ENCODE data around the gene KCNK13. TPM values are rescaled to one million over a fixed set of nuclear protein-coding genes. Genes with fewer than 3 reads are reported as not detected.

KCNK13 gene
- total and polyA plus RNA-seq, 2 of the 4 experiments (the other 2 are of a cell fraction) = not detected

DNA sequence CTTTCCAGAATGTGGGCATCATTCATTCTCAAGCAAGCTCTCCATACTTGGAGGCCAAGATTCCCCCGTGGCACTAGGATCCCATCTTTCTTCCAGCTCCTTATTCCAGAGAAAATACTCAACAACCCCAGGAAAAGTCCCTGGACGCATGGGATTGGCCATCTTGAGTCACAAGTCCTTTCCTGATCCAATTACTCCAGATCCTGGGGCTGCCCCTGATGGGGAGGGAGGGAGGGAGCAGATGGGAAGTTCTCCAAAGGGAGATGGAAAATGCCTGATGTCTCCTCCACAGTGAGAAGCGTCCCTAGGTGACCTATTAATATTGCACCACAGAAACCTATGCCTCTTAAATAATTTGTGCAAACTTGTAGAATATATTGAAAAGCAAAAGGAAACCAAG, 12.4 kb upstream of the KCNK13 start:
- Histone ChIP-seq H3K79me1 (ENCODE audit: low read depth in 1 of 2, low read length in 2 of 2) (no peaks in the 10 kb centered on the region), H3K14ac (replicated peaks; ENCODE audit: low read depth, low read length) (no peak overlapping the region), H3K36me3 (ENCODE audit: control insufficient read depth, insufficient read depth, low read length) (peaks cover 4% of the 10 kb centered on the region; the same call in 1 of the 2 replicates), H3K18ac (ENCODE audit: low read depth, low read length) (no peak overlapping the region), H2AK9ac (replicated peaks; ENCODE audit: low read depth, low read length, poor library complexity) (no peak overlapping the region), H3K56ac (ENCODE audit: extremely low read depth, insufficient read depth, low read length) (no peak overlapping the region), H2AFZ (replicated peaks; ENCODE audit: low read length, poor library complexity) (no peak overlapping the region), H3K4ac (ENCODE audit: low read depth, low read length) (no peak overlapping the region), H3K4me2 (ENCODE audit: low read depth, low read length) (no peak overlapping the region), H3K4me3 (ENCODE audit: insufficient read depth, low read depth, low read length) (no peak overlapping the region), H2BK20ac (ENCODE audit: low read depth, low read length) (no peak overlapping the region), H4K8ac (ENCODE audit: low read depth in 2 of 2, low read length in 2 of 2) (no peak overlapping the region), H3K4me1 (ENCODE audit: control insufficient read depth, insufficient read depth, low read length) (0 out of 2 replicates have a peak, but pooled peaks cover 2% of the 10 kb centered on the region), H3K9me3 (ENCODE audit: control insufficient read depth, insufficient read depth, low read length) (no peaks in the 10 kb centered on the region), H2BK15ac (ENCODE audit: low read depth, low read length) (no peak overlapping the region), H3K27me3 (ENCODE audit: control insufficient read depth, insufficient read depth, low read length) (no peaks in the 10 kb centered on the region), H3K23ac (ENCODE audit: low read depth, low read length) (no peak overlapping the region), H2AK5ac (ENCODE audit: low read depth, low read length) (no peak overlapping the region), H2BK120ac (ENCODE audit: low read depth, low read length) (no peak overlapping the region), H3K27ac (ENCODE audit: insufficient read depth, low read length) (no peak overlapping the region), H2BK5ac (ENCODE audit: low read depth, low read length, poor library complexity, severe bottlenecking) (no peak overlapping the region), H4K5ac (ENCODE audit: low read depth, low read length) (no peak overlapping the region), H4K20me1 (ENCODE audit: insufficient read depth, low read length) (no peaks in the 10 kb centered on the region), H4K91ac (ENCODE audit: insufficient read depth, low read depth, low read length) (no peak overlapping the region), H3K9ac (ENCODE audit: low read depth, low read length) (no peak overlapping the region), H3K9me1 (ENCODE audit: insufficient read depth, low read length) (no peaks in the 10 kb centered on the region; the same call in 1 of the 2 replicates)
- no CpG with 5 or more reads among the region's 3 CpGs for WGBS, 2 experiments (ENCODE audit: extremely low coverage in 2 of 2, insufficient read length in 1 of 2)
- ATAC-seq (ENCODE audit: low read depth) (no peak), DNase-seq (no peak)
- no peak for TF ChIP-seq MAFK (IDR thresholded peaks at IDR 0.05; ENCODE audit: low read depth, low read length)
- TF ChIP-seq POLR2A (IDR thresholded peaks at IDR 0.05; ENCODE audit: low read depth, low read length) = no peak
- TF ChIP-seq SMC3 (IDR thresholded peaks at IDR 0.05; ENCODE audit: low read depth, low read length) = no peak
- TF ChIP-seq CEBPB (IDR thresholded peaks at IDR 0.05; ENCODE audit: low read depth, low read length) = no peak
- in situ Hi-C loops (cut with MboI; ENCODE audit: low sequenced_read_pairs) = no loop called here
- ChIA-PET CTCF (no interaction called here), POLR2A (ENCODE audit: unreplicated experiment) (interaction anchor here (0.5 kb wide), 1 partner anchor 20 kb away, joined by 3 read pairs; no protein-coding TSS in a partner anchor)
- BruUV-seq (replicated peaks) = no TSS peak
- intact Hi-C loops (cut with micrococcal nuclease) = no loop called here
- dilution Hi-C loops (cut with HindIII; ENCODE audit: low sequenced_read_pairs, unreplicated experiment) = no loop called here
